ENCODE data around the gene TMEM184B.

The TMEM184B gene

DNA sequence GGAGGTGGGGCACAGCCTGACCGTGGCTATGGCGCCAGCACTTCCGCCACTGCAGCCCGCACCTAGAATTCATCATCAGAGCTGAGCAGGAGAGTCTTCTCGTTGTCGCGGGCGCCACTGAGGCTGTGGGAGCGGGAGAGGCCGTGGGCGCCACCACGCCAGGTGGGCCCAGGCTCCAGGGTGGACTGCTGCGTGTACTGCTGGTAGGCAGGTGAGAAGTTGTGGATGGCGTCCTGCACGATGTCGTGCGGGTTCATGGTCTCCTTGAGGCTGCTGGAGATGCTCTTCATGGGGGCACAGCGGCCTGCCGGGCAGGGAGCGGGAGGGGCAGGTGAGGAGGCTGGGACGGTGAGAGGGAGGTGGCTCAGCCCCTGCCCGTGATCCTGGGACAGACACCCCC, 51.4 kb downstream of the TMEM184B start (continued):
- TF ChIP-seq ZNF565 (CRISPR knock-in tag; conservative IDR thresholded peaks at IDR 0.05; ENCODE audit: low read depth) (no peak), OSR1 (CRISPR knock-in tag; IDR thresholded peaks at IDR 0.05) (no peak), SNAI2 (CRISPR knock-in tag; IDR thresholded peaks at IDR 0.05) (no peak), ARNTL (CRISPR knock-in tag; IDR thresholded peaks at IDR 0.05; ENCODE audit: borderline replicate concordance, low read depth) (no peak), ESRRG (CRISPR knock-in tag; IDR thresholded peaks at IDR 0.05) (no peak)
- TF ChIP-seq, protein P1, sequence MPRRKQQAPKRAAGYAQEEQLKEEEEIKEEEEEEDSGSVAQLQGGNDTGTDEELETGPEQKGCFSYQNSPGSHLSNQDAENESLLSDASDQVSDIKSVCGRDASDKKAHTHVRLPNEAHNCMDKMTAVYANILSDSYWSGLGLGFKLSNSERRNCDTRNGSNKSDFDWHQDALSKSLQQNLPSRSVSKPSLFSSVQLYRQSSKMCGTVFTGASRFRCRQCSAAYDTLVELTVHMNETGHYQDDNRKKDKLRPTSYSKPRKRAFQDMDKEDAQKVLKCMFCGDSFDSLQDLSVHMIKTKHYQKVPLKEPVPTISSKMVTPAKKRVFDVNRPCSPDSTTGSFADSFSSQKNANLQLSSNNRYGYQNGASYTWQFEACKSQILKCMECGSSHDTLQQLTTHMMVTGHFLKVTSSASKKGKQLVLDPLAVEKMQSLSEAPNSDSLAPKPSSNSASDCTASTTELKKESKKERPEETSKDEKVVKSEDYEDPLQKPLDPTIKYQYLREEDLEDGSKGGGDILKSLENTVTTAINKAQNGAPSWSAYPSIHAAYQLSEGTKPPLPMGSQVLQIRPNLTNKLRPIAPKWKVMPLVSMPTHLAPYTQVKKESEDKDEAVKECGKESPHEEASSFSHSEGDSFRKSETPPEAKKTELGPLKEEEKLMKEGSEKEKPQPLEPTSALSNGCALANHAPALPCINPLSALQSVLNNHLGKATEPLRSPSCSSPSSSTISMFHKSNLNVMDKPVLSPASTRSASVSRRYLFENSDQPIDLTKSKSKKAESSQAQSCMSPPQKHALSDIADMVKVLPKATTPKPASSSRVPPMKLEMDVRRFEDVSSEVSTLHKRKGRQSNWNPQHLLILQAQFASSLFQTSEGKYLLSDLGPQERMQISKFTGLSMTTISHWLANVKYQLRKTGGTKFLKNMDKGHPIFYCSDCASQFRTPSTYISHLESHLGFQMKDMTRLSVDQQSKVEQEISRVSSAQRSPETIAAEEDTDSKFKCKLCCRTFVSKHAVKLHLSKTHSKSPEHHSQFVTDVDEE (CRISPR knock-in tag; IDR thresholded peaks at IDR 0.05): no peak

DNA sequence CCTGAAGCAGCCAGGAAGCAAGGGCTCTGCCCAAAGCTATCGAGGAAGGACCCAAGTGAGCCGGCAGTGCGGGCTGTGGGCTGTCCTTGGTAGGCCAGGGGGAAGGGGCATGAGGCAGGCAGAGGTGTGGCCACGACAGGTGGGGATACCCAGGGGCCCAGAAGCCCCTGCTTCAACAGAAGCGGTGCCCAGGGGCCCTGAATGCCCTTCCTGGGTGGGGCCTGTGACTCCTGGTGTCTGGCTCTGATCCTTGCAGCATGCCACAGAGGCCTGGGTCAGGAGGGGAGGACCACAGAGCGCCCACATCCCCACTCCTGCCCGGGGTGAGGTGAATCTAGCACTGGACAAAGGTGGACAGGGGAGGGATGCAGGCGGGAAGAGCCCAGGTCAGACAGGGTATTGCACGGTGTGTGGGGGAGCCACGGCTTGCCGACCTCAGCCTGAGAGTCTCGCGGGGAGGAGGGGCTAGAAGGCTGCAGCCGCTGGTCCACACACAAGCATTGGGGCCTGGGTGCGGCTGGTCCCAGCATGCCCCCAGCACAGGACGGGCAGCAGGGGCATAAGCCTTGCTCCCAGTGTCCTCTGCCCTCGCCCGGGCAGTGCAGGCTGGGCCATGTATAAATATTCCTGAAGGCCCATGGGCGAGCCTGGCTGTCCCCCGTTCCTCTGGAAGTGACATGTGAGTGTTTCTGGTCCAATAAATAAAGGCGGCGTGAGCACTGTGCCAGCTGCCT, 52.0 kb downstream of the TMEM184B start:
- TF ChIP-seq BACH2 (CRISPR knock-in tag; IDR thresholded peaks at IDR 0.05; ENCODE audit: borderline replicate concordance): no peak
- TF ChIP-seq, protein P2, sequence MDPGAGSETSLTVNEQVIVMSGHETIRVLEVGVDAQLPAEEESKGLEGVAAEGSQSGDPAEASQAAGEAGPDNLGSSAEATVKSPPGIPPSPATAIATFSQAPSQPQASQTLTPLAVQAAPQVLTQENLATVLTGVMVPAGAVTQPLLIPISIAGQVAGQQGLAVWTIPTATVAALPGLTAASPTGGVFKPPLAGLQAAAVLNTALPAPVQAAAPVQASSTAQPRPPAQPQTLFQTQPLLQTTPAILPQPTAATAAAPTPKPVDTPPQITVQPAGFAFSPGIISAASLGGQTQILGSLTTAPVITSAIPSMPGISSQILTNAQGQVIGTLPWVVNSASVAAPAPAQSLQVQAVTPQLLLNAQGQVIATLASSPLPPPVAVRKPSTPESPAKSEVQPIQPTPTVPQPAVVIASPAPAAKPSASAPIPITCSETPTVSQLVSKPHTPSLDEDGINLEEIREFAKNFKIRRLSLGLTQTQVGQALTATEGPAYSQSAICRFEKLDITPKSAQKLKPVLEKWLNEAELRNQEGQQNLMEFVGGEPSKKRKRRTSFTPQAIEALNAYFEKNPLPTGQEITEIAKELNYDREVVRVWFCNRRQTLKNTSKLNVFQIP (CRISPR knock-in tag; IDR thresholded peaks at IDR 0.05; ENCODE audit: borderline replicate concordance, low read depth): no peak
- ATAC-seq: no peak

DNA sequence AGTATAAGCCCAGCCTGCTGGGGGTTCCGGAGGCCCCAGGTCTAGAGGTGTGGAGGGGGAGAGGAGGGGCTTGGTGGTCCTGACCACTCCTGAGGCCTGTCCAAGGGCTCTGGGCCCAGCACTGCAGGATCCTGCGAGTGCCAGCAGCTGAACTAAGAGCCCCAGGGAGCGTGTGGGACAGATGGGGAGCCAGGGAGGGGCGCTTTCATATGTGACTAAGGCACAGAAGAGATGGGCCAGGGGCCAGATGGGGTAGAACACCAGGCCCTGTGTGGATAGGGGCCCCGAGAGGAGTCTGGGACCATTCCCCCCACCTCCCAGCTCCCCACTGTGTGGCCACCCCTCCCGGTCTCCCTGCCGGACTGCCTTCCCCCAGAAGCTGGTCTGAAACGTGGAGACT, 52.6 kb downstream of the TMEM184B start:
- no peak for ATAC-seq
- TF ChIP-seq RARB (CRISPR knock-in tag; IDR thresholded peaks at IDR 0.05) (no peak), ZNF8 (CRISPR knock-in tag; IDR thresholded peaks at IDR 0.05) (no peak), CSDC2 (CRISPR knock-in tag; IDR thresholded peaks at IDR 0.05) (no peak), ARNTL (CRISPR knock-in tag; IDR thresholded peaks at IDR 0.05; ENCODE audit: borderline replicate concordance, low read depth) (no peak)
- TF ChIP-seq, protein P3, sequence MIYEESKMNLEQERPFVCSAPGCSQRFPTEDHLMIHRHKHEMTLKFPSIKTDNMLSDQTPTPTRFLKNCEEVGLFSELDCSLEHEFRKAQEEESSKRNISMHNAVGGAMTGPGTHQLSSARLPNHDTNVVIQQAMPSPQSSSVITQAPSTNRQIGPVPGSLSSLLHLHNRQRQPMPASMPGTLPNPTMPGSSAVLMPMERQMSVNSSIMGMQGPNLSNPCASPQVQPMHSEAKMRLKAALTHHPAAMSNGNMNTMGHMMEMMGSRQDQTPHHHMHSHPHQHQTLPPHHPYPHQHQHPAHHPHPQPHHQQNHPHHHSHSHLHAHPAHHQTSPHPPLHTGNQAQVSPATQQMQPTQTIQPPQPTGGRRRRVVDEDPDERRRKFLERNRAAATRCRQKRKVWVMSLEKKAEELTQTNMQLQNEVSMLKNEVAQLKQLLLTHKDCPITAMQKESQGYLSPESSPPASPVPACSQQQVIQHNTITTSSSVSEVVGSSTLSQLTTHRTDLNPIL (CRISPR knock-in tag; IDR thresholded peaks at IDR 0.05; ENCODE audit: low read depth): no peak

DNA sequence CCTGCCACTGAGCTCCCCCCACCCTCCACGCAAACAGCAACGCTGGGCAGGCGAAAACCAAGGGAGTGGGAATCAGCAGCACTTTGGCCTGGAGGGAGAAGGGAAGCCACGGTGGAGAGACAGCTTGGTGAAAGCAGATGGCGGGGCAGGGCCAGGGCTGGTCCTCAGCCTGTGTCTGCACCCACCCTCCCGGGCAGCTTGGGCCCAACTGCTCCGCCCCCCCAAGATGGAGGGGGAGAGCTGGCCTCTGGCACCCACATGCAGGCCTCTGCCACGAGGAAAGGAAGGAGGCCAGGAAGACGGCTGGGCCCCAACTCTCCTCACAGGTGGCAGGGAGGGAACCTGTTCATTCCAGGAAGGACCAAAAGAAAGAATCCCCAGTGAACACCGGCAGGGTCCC, 53.2 kb downstream of the TMEM184B start:
- ATAC-seq: no peak
- TF ChIP-seq ZC3H10 (CRISPR knock-in tag; IDR thresholded peaks at IDR 0.05): no peak
- no peak for TF ChIP-seq RARB (CRISPR knock-in tag; IDR thresholded peaks at IDR 0.05)
- TF ChIP-seq PPARA (CRISPR knock-in tag; IDR thresholded peaks at IDR 0.05; ENCODE audit: borderline replicate concordance): no peak
- no peak for TF ChIP-seq ZFP30 (CRISPR knock-in tag; IDR thresholded peaks at IDR 0.05)
- TF ChIP-seq, protein P4, sequence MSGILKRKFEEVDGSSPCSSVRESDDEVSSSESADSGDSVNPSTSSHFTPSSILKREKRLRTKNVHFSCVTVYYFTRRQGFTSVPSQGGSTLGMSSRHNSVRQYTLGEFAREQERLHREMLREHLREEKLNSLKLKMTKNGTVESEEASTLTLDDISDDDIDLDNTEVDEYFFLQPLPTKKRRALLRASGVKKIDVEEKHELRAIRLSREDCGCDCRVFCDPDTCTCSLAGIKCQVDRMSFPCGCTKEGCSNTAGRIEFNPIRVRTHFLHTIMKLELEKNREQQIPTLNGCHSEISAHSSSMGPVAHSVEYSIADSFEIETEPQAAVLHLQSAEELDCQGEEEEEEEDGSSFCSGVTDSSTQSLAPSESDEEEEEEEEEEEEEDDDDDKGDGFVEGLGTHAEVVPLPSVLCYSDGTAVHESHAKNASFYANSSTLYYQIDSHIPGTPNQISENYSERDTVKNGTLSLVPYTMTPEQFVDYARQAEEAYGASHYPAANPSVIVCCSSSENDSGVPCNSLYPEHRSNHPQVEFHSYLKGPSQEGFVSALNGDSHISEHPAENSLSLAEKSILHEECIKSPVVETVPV (CRISPR knock-in tag; IDR thresholded peaks at IDR 0.05): no peak
- no peak for TF ChIP-seq ISL1 (CRISPR knock-in tag; IDR thresholded peaks at IDR 0.05)
- no peak for TF ChIP-seq ESRRG (CRISPR knock-in tag; IDR thresholded peaks at IDR 0.05)
- TF ChIP-seq TOX (CRISPR knock-in tag; IDR thresholded peaks at IDR 0.05; ENCODE audit: borderline replicate concordance): no peak
- no peak for TF ChIP-seq ZFP3 (CRISPR knock-in tag; IDR thresholded peaks at IDR 0.05)
- no peak for TF ChIP-seq ZNF565 (CRISPR knock-in tag; conservative IDR thresholded peaks at IDR 0.05; ENCODE audit: low read depth)
